Esophagus (tissue), 2 donors: ENCODE measurements around the gene MYO1H. TPM values are rescaled to one million over a fixed set of nuclear protein-coding genes. Genes with fewer than 3 reads are reported as not detected.
A peak's percentile ranks its signal among the peaks of the same experiment; 100 is the strongest.
"Not testable (repeated sequence)": the region's sequence is repeated elsewhere in the genome, so short reads cannot be mapped to it uniquely, and the experiment has no call there.

Experiments
- H3K27ac ChIP-seq, 2 donors: one replicate each; pipeline ENCODE4 v1.5.1; 2013; ENCODE audit warnings: low read depth in 2 of 2, mild to moderate bottlenecking in 2 of 2, inconsistent platforms in 1 of 2, low read length in 1 of 2, moderate library complexity in 1 of 2
- H3K27me3 ChIP-seq, 2 donors: one replicate each; pipeline ENCODE4 v1.6.1; 2013; ENCODE audit warnings: low read length in 2 of 2, control low read depth in 1 of 2, mild to moderate bottlenecking in 1 of 2; ENCODE audit not compliant: insufficient read depth in 2 of 2, control insufficient read depth in 1 of 2
- H3K36me3 ChIP-seq, 2 donors: one replicate each; pipeline ENCODE4 v1.6.1; 2013; ENCODE audit warnings: low read length in 1 of 2; ENCODE audit not compliant: control insufficient read depth in 2 of 2, insufficient read depth in 2 of 2
- H3K4me1 ChIP-seq, 2 donors: one replicate each; pipeline ENCODE4 v1.6.1; 2013; ENCODE audit warnings: low read length in 1 of 2; ENCODE audit not compliant: control insufficient read depth in 2 of 2, insufficient read depth in 2 of 2
- H3K4me3 ChIP-seq, 2 donors: one replicate each; pipeline ENCODE4 v1.5.1; 2013; ENCODE audit warnings: low read length in 2 of 2, mild to moderate bottlenecking in 2 of 2, low read depth in 1 of 2, moderate library complexity in 1 of 2
- H3K9me3 ChIP-seq, 2 donors: one replicate each; pipeline ENCODE4 v1.6.1; 2013; ENCODE audit warnings: mild to moderate bottlenecking in 2 of 2, low read depth in 1 of 2, low read length in 1 of 2, moderate library complexity in 1 of 2; ENCODE audit not compliant: control insufficient read depth in 2 of 2, insufficient read depth in 1 of 2
- WGBS, 2 donors: extraction: QIAGEN DNeasy Blood & Tissue Kit; methylation state at CpG; one replicate each; pipeline ENCODE4 v1.1.7; 2013; 5-methylcytosine and 5-hydroxymethylcytosine counted together
- polyA plus RNA-seq, 2 donors: library from polyadenylated mRNA; stranded (reverse); fragments of 200-250 nt; gene quantifications; one replicate each; pipeline ENCODE4 v1.2.3, GENCODE V29; 2013
- donor health status: healthy with polysubstance abuse.
- donor health status: Bipolar disorder and iron deficiency.

MYO1H gene
- polyA plus RNA-seq, 2 donors: 0.62 to 0.86 TPM

GRCh38 chr12:109439181-109439580 is 91.5 kb downstream of the MYO1H start:
- no peaks in the 10 kb centered on the region for H3K27me3 ChIP-seq
- no peaks in the 10 kb centered on the region for H3K9me3 ChIP-seq
- no peak overlapping the region for H3K4me3 ChIP-seq
- H3K36me3 ChIP-seq: no peaks in the 10 kb centered on the region
- no peak overlapping the region for H3K27ac ChIP-seq
- H3K4me1 ChIP-seq: peaks cover 2 to 7% of the 10 kb centered on the region in 2 donors
- WGBS, 2 donors: 59 to 71% methylated on average over 6 of the region's 6 CpGs

GRCh38 chr12:109439951-109440350 is 92.3 kb downstream of the MYO1H start:
- H3K9me3 ChIP-seq: not testable (repeated sequence)
- 94 to 95% methylated on average over 13 of the region's 13 CpGs for WGBS, 2 donors

GRCh38 chr12:109440851-109441490 is 93.3 kb downstream of the MYO1H start:
- 62 to 63% methylated on average over 9 of the region's 9 CpGs for WGBS, 2 donors
- Histone ChIP-seq H3K9me3 (no peaks in the 10 kb centered on the region), H3K36me3 (no peaks in the 10 kb centered on the region), H3K4me3 (no peak overlapping the region), H3K27ac (no peak overlapping the region), H3K4me1 (peaks cover 0 to 4% of the 10 kb centered on the region in 2 donors), H3K27me3 (no peaks in the 10 kb centered on the region)

More at GRCh38 chr12:109439951-109440350, 92.3 kb downstream of the MYO1H start:
- not testable (repeated sequence) for H3K27me3 ChIP-seq, H3K27ac ChIP-seq, H3K36me3 ChIP-seq, H3K4me1 ChIP-seq, H3K4me3 ChIP-seq

GRCh38 chr12:109443794-109444193 is 96.1 kb downstream of the MYO1H start:
- Histone ChIP-seq H3K36me3 (peaks cover 0 to 6% of the 10 kb centered on the region in 2 donors), H3K9me3 (no peaks in the 10 kb centered on the region), H3K4me3 (no peak overlapping the region), H3K4me1 (peaks cover 0 to 4% of the 10 kb centered on the region in 2 donors), H3K27me3 (no peaks in the 10 kb centered on the region), H3K27ac (peak overlapping the region in 1 of 2 donors; percentile 26)
- 71 to 85% methylated on average over 5 of the region's 5 CpGs for WGBS, 2 donors

- Histone ChIP-seq H3K27me3 (no peaks in the 10 kb centered on the region), H3K9me3 (no peaks in the 10 kb centered on the region), H3K4me1 (peaks cover 0 to 4% of the 10 kb centered on the region in 2 donors), H3K4me3 (no peak overlapping the region), H3K27ac (peak overlapping the region; percentile 0 to 8), H3K36me3 (peaks cover 0 to 6% of the 10 kb centered on the region in 2 donors)
- 51 to 68% methylated on average over 6 of the region's 6 CpGs for WGBS, 2 donors
Observed at GRCh38 chr12:109444259-109444658, 96.6 kb downstream of the MYO1H start.

- no peak overlapping the region for H3K4me3 ChIP-seq
- H3K9me3 ChIP-seq: no peaks in the 10 kb centered on the region
- no peaks in the 10 kb centered on the region for H3K27me3 ChIP-seq
- H3K27ac ChIP-seq: no peak overlapping the region
- H3K4me1 ChIP-seq: peaks cover 0 to 4% of the 10 kb centered on the region in 2 donors
- WGBS, 2 donors: 86 to 91% methylated on average over 2 of the region's 2 CpGs
- H3K36me3 ChIP-seq: peaks cover 1 to 9% of the 10 kb centered on the region in 2 donors
Observed at GRCh38 chr12:109445191-109445609, 97.5 kb downstream of the MYO1H start.

- no peak overlapping the region for H3K27ac ChIP-seq
- H3K27me3 ChIP-seq: no peaks in the 10 kb centered on the region
- no peaks in the 10 kb centered on the region for H3K9me3 ChIP-seq
- H3K36me3 ChIP-seq: peaks cover 4 to 20% of the 10 kb centered on the region in 2 donors
- peaks cover 0 to 2% of the 10 kb centered on the region in 2 donors for H3K4me1 ChIP-seq
- WGBS, 2 donors: 86 to 87% methylated on average over 8 of the region's 8 CpGs
- H3K4me3 ChIP-seq: no peak overlapping the region
Observed at GRCh38 chr12:109446869-109447268, 99.2 kb downstream of the MYO1H start.

GRCh38 chr12:109447482-109447881 is 99.8 kb downstream of the MYO1H start:
- 84 to 90% methylated on average over 9 of the region's 9 CpGs for WGBS, 2 donors
- H3K27ac ChIP-seq: no peak overlapping the region
- H3K27me3 ChIP-seq: no peaks in the 10 kb centered on the region
- H3K36me3 ChIP-seq: peaks cover 4 to 24% of the 10 kb centered on the region in 2 donors
- H3K4me3 ChIP-seq: no peak overlapping the region
- no peaks in the 10 kb centered on the region for H3K9me3 ChIP-seq
- peaks cover 0 to 2% of the 10 kb centered on the region in 2 donors for H3K4me1 ChIP-seq

GRCh38 chr12:109448272-109448671 is 100.6 kb downstream of the MYO1H start:
- WGBS, 2 donors: 70 to 74% methylated on average over 5 of the region's 5 CpGs
- Histone ChIP-seq H3K9me3 (no peaks in the 10 kb centered on the region), H3K27ac (no peak overlapping the region), H3K4me3 (no peak overlapping the region), H3K4me1 (peaks cover 0 to 2% of the 10 kb centered on the region in 2 donors), H3K36me3 (peaks cover 4 to 28% of the 10 kb centered on the region in 2 donors), H3K27me3 (no peaks in the 10 kb centered on the region)
